HG02973 (cell line): Measurements from ENCODE around the gene DCDC1.

Experiments used
- ATAC-seq: cut with Tn5 transposase; IDR thresholded peaks from one replicate; pipeline ENCODE4 v1.9.1; 2021; ENCODE audit warnings: moderate library complexity; ENCODE audit not compliant: unreplicated experiment

DCDC1 gene

GRCh38 chr11:31236143-31236542 is 133.4 kb downstream of the DCDC1 start:
- no peak for ATAC-seq

GRCh38 chr11:31233425-31233824 is 136.1 kb downstream of the DCDC1 start:
- ATAC-seq, result no peak

DNA sequence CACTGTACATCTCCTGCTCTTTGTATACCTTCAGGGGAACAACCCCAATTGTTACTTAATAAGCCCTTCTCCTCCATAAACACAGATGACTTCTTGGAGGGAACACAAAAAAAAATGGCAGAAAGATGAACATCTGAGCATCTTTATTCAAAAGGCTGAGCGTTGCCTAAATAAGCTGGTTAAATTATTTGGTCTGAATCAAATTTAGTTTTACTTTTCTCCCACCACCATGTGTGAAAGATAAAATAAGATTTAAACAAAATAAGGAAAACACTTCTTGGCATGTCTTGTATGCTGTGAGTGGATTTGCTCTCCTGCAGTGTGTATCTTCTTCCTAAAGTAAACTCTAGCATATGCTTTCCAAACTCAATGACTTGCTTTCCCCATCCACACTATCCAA is 137.9 kb downstream of the DCDC1 start:
- ATAC-seq, result no peak

GRCh38 chr11:31218847-31219246 is 150.7 kb downstream of the DCDC1 start:
- no peak for ATAC-seq

DNA sequence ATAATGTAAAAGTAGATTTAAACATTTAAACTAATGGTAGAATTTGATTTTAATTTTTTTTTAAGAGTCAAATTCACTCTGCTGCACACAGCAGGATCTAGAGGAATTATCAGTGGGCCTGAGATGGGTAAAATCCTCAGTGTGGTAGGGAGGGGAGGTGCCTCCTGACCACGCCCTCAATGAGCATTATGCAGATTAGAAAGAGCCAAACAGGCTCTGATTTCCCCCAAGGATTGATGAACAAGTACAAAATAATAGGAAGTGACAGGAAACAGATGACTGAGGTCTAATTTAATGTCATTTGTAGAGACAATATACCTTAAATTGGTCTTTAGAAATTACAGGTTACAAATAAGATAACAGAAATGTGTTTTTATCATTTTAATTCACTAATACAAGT is 155.2 kb downstream of the DCDC1 start:
- ATAC-seq, result no peak

GRCh38 chr11:31199378-31199777 is 170.2 kb downstream of the DCDC1 start:
- no peak for ATAC-seq

DNA sequence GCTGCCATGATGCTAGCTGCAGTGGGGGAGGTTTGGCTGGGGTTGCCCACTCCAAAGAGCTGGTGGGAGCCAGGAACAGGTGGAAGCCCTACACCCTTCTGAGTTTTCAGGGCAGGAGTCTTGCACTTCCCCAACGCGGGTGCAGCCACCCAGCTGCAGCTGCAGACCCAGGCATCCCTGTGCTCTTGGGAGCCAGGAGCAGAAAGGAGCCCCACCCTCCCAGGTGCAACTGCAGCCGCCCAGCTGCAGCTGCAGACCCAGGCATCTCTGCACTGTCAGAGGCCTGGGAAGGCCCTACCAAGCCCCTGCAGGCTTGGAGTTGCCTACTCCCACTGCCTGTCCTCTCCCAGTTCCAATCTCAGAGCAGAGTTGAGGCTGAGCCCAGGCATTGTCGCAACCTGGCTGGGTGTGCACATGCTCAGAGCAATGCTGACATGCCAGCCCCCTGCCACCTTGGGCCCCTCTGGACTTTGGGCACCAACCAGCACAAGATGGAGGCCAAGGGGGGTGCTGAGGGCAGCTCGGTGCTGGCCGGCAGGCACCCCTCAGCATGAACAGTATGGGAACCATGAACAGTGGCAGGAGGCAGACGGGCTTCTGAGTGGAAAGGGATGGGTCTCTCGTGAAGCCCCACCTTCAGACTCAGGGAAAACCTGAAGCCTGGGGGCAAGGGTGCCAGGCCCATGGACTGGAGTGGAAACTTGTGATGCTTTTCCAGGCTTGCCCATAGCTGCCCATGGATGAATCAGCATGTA is 195.4 kb downstream of the DCDC1 start:
- no peak for ATAC-seq

GRCh38 chr11:31160504-31161422 is 208.8 kb downstream of the DCDC1 start:
- ATAC-seq, result peak; percentile 66

- no peak for ATAC-seq
These were observed 218.7 kb downstream of the DCDC1 start for GRCh38 chr11:31150841-31151240.

GRCh38 chr11:31150011-31150410 is 219.5 kb downstream of the DCDC1 start:
- ATAC-seq, result no peak

DNA sequence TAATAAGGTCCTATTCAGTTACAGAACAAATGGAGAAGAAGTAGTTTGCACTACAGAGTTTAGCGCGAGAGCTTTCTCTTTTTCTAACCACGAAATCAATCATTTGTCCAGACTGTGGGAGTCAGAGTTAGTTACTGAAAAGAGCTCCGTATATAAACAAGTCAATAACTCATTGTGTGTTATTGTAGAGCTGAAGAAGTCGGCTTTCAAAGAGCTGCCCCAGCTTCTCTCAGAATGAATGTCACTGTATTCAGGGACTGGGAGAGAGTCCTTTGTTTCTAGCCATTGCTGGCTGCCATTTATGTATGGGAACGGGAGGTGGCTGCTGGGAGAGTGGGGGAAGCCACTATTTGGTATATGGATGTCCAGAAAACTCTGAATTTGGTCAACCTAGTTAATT is 227.8 kb downstream of the DCDC1 start:
- no peak for ATAC-seq

GRCh38 chr11:31139479-31139878 is 230.1 kb downstream of the DCDC1 start:
- ATAC-seq, result no peak

- no peak for ATAC-seq
These were observed 236.8 kb downstream of the DCDC1 start for GRCh38 chr11:31132531-31133421.

DNA sequence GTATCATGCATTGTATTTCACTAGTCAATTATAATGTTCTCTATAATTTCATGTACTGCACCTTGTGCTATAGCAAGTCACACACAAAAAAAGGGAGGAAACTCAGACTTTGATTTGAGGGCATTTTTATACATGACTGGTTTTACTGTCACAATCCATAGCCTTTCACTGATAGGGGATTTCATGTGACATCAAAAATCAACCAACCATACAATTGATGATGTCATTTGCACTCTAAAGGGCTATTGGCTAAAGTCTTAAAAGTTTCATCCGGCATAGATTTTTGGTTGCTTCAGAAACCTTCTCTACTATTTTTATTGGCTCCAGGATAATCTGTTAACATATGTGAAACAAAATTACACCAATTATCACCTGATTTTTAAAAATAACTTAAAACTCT is 237.8 kb downstream of the DCDC1 start:
- no peak for ATAC-seq

DNA sequence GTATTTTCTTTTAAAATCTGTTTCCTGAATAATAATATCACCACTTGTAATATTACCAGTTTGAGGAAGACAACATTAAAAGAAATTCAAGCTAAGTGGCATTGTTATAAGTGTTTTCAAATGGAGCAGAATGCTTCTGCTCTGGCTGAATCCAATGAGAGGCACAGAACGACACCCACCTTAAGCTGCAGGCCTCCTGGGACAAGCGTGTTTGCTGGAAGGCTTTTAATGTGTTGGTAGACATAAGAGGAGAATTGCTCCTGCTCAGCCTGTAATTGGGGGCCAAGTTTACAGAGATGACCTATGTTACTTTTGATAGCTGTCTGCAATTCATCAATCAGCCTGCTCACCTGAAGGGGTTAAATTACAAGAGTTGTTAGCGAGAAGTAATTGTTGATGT is 242.2 kb downstream of the DCDC1 start:
- ATAC-seq, result no peak

DNA sequence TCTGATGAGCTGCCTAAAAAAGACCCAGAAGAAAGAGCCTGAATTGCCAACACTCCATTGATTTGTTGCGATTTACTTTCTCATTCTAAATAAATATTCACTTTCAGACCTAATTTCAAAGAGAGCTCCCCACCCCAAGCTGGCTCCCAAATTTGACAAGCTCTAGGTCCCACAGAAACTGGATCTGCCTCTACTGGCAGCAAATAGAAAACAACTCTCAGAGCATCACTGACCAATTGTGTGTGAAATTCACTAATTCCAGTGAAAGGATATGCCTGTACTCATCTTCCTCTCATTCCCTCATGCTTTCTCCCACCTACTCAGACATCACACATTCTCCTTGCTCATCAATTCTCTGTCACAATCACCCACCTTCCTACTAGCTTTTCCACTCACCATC is 249.1 kb downstream of the DCDC1 start:
- no peak for ATAC-seq

- ATAC-seq, result no peak
These were observed 251.0 kb downstream of the DCDC1 start for GRCh38 chr11:31118566-31118965.

DNA sequence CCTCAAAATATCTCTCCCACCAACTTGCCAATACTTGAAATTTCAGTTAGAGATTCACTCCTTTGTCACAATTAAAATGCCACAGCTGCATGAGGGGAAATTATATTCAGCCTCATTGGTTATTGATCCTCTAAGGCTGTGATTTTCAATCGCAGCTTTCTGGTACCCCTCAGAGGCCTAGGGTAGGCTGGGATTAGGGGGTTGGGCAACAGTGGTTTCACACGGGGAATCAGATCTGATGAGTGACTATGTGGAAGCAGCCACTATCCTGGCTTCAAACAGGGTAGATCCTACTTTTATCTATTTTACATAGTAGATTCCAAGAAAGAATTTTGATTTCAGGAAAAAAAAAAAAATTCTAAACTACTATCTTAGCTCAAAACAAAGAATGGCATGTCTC is 252.5 kb downstream of the DCDC1 start:
- ATAC-seq, result no peak

DNA sequence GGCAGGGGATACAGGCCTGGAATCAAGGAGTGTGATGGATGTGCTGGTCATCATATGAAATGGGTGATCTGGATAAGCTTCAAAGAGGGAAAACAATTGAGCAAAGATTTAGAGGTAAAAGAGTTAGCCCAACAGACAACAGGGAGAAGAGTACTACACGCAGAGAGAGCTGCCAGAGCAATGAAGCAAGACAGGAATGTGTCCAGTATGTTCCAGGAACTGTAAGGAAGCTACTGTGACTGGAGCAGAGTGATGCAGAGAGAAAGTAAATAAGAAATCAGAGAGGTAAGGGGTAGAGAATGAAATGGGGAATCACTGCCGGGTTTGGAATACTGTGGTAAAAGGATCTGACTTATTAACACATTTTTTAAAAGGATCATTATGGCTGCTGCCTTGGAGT is 255.1 kb downstream of the DCDC1 start:
- ATAC-seq, result no peak

GRCh38 chr11:31110830-31111229 is 258.7 kb downstream of the DCDC1 start:
- ATAC-seq, result no peak

DNA sequence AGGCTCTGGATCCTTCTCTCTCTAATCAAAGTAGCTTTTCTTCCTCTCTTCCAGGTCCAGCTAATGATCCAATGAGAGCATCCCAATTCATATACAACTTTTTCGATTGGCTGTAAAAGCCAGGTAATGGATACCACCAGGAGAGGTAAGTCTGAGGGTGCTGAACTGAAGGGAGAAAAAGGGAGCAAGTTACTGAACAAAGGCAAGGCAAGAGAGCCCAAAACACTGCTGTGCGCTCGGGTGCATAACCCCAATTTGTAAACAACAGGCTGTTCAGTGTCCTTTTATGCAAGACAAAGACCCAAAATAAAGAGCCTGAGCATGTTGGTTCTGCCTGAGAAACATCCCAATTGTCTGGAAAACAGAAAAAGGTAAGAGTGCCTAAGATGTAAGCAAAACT is 260.1 kb downstream of the DCDC1 start:
- no peak for ATAC-seq
